SK-N-SH (cell line): ENCODE results near the gene DCAF8. TPM values are rescaled to one million over a fixed set of nuclear protein-coding genes. Genes with fewer than 3 reads are reported as not detected.
"Not testable (repeated sequence)": the region's sequence is repeated elsewhere in the genome, so short reads cannot be mapped to it uniquely, and the experiment has no call there.

Experiments
- CTCF ChIA-PET: fragments of 300-600, 350-600 bp; formaldehyde crosslinking; extraction: SDS; loops from one replicate; lab custom pipeline; 2021; lab: Yijun Ruan, JAX
- POLR2A ChIA-PET: fragments of 350-600 bp; sonication (Branson Sonifier 250); formaldehyde crosslinking; extraction: SDS; loops from one replicate; lab custom pipeline; 2020; ENCODE audit warnings: antibody characterized with exemption, inconsistent platforms; lab: Yijun Ruan, JAX
- DNase-seq: peaks from one replicate; pipeline ENCODE4 v3.0.0; 2012
- H2AFZ ChIP-seq: fragments of 200-600 bp; sonication (generic); 2 replicates; pipeline ENCODE4 v1.8.1; 2016; ENCODE audit warnings: antibody characterized with exemption, mild to moderate bottlenecking, low read depth
- H3F3A ChIP-seq: fragments of 200-600 bp; sonication (generic); replicated peaks from 2 replicates; pipeline ENCODE3; 2016; ENCODE audit warnings: antibody characterized with exemption, mild to moderate bottlenecking; ENCODE audit not compliant: insufficient read depth
- H3K27ac ChIP-seq, 2 experiments: fragments of 200-500 bp in 1 of 2; fragments of 200-600 bp in 1 of 2; sonication (Bioruptor generic) in 1 of 2; sonication (generic), shearing (Covaris generic) in 1 of 2; 2 replicates each; pipeline versions ENCODE4 v1.5.1 to v1.6.1; 2014 to 2016; ENCODE audit warnings: low read depth in 2 of 2, inconsistent platforms in 1 of 2, low read length in 1 of 2, mild to moderate bottlenecking in 1 of 2, mixed read lengths in 1 of 2
- H3K27me3 ChIP-seq: fragments of 200-600 bp; sonication (generic), shearing (Covaris generic); 2 replicates; pipeline ENCODE4 v1.6.1; 2016; ENCODE audit warnings: mixed run types; ENCODE audit not compliant: insufficient read depth
- H3K36me3 ChIP-seq, 2 experiments: fragments of 200-500 bp in 1 of 2; fragments of 200-600 bp in 1 of 2; sonication (Bioruptor generic) in 1 of 2; sonication (generic) in 1 of 2; replicated peaks in 1 of 2; 2 replicates each; pipeline versions ENCODE3 to v1.5.1; 2014 to 2016; ENCODE audit warnings: low read length in 1 of 2, mild to moderate bottlenecking in 1 of 2; ENCODE audit not compliant: insufficient read depth in 2 of 2, control insufficient read depth in 1 of 2
- H3K4me1 ChIP-seq, 2 experiments: fragments of 200-500 bp in 1 of 2; fragments of 200-600 bp in 1 of 2; sonication (Bioruptor generic) in 1 of 2; sonication (generic), shearing (Covaris generic) in 1 of 2; 2 replicates each; pipeline versions ENCODE4 v1.5.1 to v1.6.1; 2014 to 2016; ENCODE audit warnings: low read depth in 1 of 2, low read length in 1 of 2, mixed run types in 1 of 2; ENCODE audit not compliant: insufficient read depth in 2 of 2, control insufficient read depth in 1 of 2
- H3K4me2 ChIP-seq: fragments of 200-600 bp; sonication (generic), shearing (Covaris generic); 2 replicates; pipeline ENCODE4 v1.6.1; 2017; ENCODE audit warnings: mixed run types
- H3K4me3 ChIP-seq, 2 experiments: fragments of 200-500 bp in 1 of 2; fragments of 200-600 bp in 1 of 2; sonication (Bioruptor generic) in 1 of 2; sonication (generic), shearing (Covaris generic) in 1 of 2; 2 replicates each; pipeline versions ENCODE4 v1.5.1 to v1.8.1; 2014 to 2016; ENCODE audit warnings: low read depth in 2 of 2, inconsistent platforms in 1 of 2, low read length in 1 of 2, mild to moderate bottlenecking in 1 of 2, mixed read lengths in 1 of 2, moderate library complexity in 1 of 2
- H3K79me2 ChIP-seq: fragments of 200-600 bp; sonication (generic); 2 replicates; pipeline ENCODE4 v1.8.1; 2017; ENCODE audit warnings: mild to moderate bottlenecking; ENCODE audit not compliant: insufficient read depth
- H3K9ac ChIP-seq: fragments of 200-600 bp; sonication (generic); 2 replicates; pipeline ENCODE4 v1.6.1; 2017; ENCODE audit warnings: mixed run types
- H3K9me2 ChIP-seq: fragments of 200-600 bp; sonication (generic); 2 replicates; pipeline ENCODE4 v1.6.1; 2017; ENCODE audit warnings: mixed run types
- H3K9me3 ChIP-seq: fragments of 200-600 bp; sonication (generic); 2 replicates; pipeline ENCODE4 v1.6.1; 2017; ENCODE audit warnings: mixed run types, mild to moderate bottlenecking, moderate library complexity
- H4K20me1 ChIP-seq: fragments of 200-600 bp; sonication (generic); 2 replicates; pipeline ENCODE4 v1.6.1; 2017; ENCODE audit warnings: mild to moderate bottlenecking, mixed run types; ENCODE audit not compliant: insufficient read depth
- FOXJ3 ChIP-seq: sonication (generic); formaldehyde crosslinking; IDR thresholded peaks from 2 replicates; pipeline ENCODE4 v1.5.1; 2020; ENCODE audit warnings: mild to moderate bottlenecking, missing genetic modification reagents
- JUND ChIP-seq: IDR thresholded peaks from 2 replicates; pipeline ENCODE4 v1.4.0; 2012
- MEF2A ChIP-seq: IDR thresholded peaks from 2 replicates; pipeline ENCODE4 v1.4.0; 2012; ENCODE audit warnings: low read depth, borderline replicate concordance
- MXI1 ChIP-seq: IDR thresholded peaks from 2 replicates; pipeline ENCODE4 v1.6.1; 2012; ENCODE audit warnings: mild to moderate bottlenecking, low read depth, low read length, improper control_type of control experiment
- RAD21 ChIP-seq: IDR thresholded peaks from 2 replicates; pipeline ENCODE4 v1.6.1; 2012; ENCODE audit warnings: mild to moderate bottlenecking, low read length
- RFX5 ChIP-seq: IDR thresholded peaks from 2 replicates; pipeline ENCODE4 v1.6.1; 2012; ENCODE audit warnings: mild to moderate bottlenecking, improper control_type of control experiment, low read length
- SIN3A ChIP-seq: IDR thresholded peaks from 2 replicates; pipeline ENCODE4 v1.6.1; 2012; ENCODE audit warnings: low read depth, mild to moderate bottlenecking, low read length, moderate library complexity, borderline replicate concordance
- SMC3 ChIP-seq: IDR thresholded peaks from 2 replicates; pipeline ENCODE4 v1.6.1; 2012; ENCODE audit warnings: low read depth, low read length, improper control_type of control experiment
- TCF12 ChIP-seq: IDR thresholded peaks from 2 replicates; pipeline ENCODE4 v1.4.0; 2012
- WGBS: methylation state at CpG from one replicate; pipeline ENCODE4 v1.1.6; 2017; ENCODE audit warnings: low lambda C conversion rate; 5-methylcytosine and 5-hydroxymethylcytosine counted together
- polyA plus RNA-seq, 3 experiments: library from polyadenylated mRNA; depleted of rRNA; stranded (reverse); fragments of >200 nt; gene quantifications; 2 replicates each; pipeline ENCODE4 v1.2.3, GENCODE V29; 2012
- TF ChIP-seq, protein P1 (sequence below): IDR thresholded peaks from 2 replicates; pipeline ENCODE4; 2012
- TF ChIP-seq, protein P2 (sequence below): fragments of 200-600 bp; sonication (generic); IDR thresholded peaks from 2 replicates; pipeline ENCODE4 v1.6.1; 2017; ENCODE audit warnings: antibody characterized with exemption, mild to moderate bottlenecking, moderate library complexity

Gene DCAF8
- polyA plus RNA-seq, 1 of the 3 experiments (the other 2 are of a cell fraction), result 108 TPM

DNA sequence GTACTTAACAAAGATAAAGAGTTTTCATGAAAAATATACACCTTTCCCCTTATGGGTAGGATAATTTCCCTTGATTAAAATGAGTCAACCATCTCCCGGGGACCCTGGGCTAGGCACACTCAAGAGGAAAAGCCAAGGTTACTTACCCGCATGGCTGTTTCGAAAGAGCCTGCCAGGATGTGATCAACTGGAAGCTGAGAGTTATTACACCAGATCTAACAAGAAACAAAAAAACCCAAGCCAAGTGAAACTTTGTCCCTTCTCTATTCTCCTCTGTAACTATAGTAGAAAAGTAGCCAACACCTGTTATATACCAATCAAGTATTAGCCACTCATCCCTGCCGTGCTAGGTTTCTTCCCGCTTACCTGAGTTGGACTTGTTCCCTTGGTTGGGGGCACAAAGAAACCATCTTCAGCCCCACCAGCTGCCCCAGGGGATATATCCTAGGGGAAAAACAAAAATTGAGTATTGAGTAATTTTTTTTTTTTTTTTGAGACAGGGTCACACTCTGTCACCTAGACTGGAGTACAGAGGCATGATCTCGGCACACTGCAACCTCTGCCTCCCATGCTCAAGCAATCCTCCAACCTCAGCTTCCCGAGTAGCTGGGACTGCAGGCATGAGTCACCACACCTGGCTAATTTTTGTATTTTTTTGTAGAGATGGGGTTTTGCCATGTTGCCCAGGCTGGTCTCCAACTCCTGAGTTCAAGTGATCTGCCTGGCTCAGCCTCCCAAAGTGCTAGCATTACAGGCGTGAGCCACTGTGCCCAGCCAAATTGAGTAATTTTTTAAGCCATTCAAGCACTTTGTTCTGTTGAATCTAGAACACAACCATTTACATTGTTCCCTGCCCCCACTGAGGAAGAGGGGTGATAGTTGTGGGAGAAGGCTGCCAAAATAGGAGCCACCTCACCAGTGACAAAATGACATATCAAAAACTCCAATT is 30.9 kb upstream of the DCAF8 start:
- Histone ChIP-seq H3K9me2 (no peaks in the 10 kb centered on the region), H3K79me2 (0 out of 2 replicates have a peak, but pooled peaks cover 3% of the 10 kb centered on the region), H3K4me2 (no peak overlapping the region), H3K4me3 (no peak overlapping the region), H3F3A (peaks cover 63% of the 10 kb centered on the region), H3K27me3 (no peaks in the 10 kb centered on the region), H3K36me3 (peaks cover 96% of the 10 kb centered on the region in 2 experiments), H2AFZ (no peak overlapping the region), H3K9me3 (no peaks in the 10 kb centered on the region), H3K4me1 (no peaks in the 10 kb centered on the region), H3K9ac (no peak overlapping the region), H4K20me1 (peaks cover 6% of the 10 kb centered on the region; the same call in 1 of the 2 replicates), H3K27ac (no peak overlapping the region)
- POLR2A ChIA-PET, result no interaction called here
- 90% methylated on average over 8 of the region's 8 CpGs for WGBS
- TF ChIP-seq TCF12 (no peak), RFX5 (no peak), MXI1 (no peak), SIN3A (no peak), JUND (no peak), RAD21 (no peak), FOXJ3 (CRISPR knock-in tag) (no peak), MEF2A (no peak)
- TF ChIP-seq, protein P1, sequence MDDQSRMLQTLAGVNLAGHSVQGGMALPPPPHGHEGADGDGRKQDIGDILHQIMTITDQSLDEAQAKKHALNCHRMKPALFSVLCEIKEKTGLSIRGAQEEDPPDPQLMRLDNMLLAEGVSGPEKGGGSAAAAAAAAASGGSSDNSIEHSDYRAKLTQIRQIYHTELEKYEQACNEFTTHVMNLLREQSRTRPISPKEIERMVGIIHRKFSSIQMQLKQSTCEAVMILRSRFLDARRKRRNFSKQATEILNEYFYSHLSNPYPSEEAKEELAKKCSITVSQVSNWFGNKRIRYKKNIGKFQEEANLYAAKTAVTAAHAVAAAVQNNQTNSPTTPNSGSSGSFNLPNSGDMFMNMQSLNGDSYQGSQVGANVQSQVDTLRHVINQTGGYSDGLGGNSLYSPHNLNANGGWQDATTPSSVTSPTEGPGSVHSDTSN, result no peak
- DNase-seq, result no peak
- CTCF ChIA-PET, result interaction anchor here (0.6 to 7.3 kb wide), 23 partner anchors 9 to 247 kb away, joined by 3 to 102 read pairs (median 11); partner anchors contain the start of genes CASQ1, KCNJ9 and PEX19

DNA sequence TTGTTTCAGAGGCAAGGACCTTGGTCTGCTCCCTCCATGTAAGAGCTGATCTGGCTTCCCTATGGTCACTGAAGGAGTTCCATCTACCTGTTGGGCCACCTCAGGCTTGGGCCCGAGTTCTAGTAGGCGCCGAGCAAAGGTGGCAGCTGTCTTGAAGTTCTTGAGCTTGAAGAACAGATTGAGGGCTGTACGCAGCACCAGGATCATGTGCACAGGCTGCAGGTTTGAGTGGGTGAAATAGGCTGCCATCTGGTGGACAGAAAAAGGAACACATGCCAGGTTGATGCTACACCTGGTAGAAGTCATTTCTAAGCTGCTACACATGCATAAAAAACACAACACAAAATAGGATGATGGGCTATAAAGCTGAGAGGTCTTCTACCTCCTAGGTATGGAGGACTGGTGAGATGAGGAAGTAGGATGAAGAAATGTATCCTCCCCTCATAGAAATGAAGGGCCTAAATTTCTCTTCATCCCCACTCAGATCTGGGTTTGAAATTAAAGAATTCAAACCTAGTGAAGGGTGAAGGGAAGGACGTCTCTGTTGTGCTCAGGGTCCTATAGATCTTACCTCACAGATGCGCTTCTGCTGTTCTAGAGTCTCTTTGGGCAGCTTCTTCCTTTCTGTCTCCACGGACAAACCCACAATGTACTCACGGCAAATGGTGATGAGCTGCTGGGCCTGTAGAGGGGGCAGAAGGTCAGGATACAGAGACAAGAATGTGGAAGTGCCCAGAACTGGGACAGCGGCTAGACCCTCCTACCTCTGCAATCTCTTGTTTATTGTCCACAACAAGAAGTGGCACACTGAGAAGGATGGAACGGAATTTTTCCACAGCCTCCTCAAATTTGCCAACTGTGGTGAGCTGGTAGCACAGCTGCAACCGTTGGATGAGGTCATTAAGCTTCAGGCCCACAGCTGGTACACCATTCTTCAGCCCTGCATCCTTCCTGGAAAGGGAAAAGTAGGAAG is 29.2 kb upstream of the DCAF8 start:
- Histone ChIP-seq H3K9me2 (no peaks in the 10 kb centered on the region), H3K9ac (no peak overlapping the region), H3K79me2 (0 out of 2 replicates have a peak, but pooled peaks cover 3% of the 10 kb centered on the region), H3K9me3 (no peaks in the 10 kb centered on the region), H2AFZ (no peak overlapping the region), H3K27ac (no peak overlapping the region), H3K27me3 (no peaks in the 10 kb centered on the region), H3K4me3 (no peak overlapping the region), H3K4me2 (no peak overlapping the region), H4K20me1 (peaks cover 6% of the 10 kb centered on the region; the same call in 1 of the 2 replicates), H3F3A (peaks cover 74% of the 10 kb centered on the region), H3K36me3 (peaks cover 82 to 85% of the 10 kb centered on the region in 2 experiments), H3K4me1 (no peaks in the 10 kb centered on the region)
- 53% methylated on average over 11 of the region's 11 CpGs for WGBS
- ChIA-PET CTCF (interaction anchor here (0.5 to 7.3 kb wide), 78 partner anchors 8 to 1107 kb away, joined by 3 to 102 read pairs (median 5); partner anchors contain the start of genes ATP1A2, CASQ1, DCAF8 and IGSF8), POLR2A (interaction anchor here (0.5 to 1.1 kb wide), 2 partner anchors 30 to 51 kb away, joined by 3 read pairs; no protein-coding TSS in a partner anchor)
- TF ChIP-seq, protein P2, sequence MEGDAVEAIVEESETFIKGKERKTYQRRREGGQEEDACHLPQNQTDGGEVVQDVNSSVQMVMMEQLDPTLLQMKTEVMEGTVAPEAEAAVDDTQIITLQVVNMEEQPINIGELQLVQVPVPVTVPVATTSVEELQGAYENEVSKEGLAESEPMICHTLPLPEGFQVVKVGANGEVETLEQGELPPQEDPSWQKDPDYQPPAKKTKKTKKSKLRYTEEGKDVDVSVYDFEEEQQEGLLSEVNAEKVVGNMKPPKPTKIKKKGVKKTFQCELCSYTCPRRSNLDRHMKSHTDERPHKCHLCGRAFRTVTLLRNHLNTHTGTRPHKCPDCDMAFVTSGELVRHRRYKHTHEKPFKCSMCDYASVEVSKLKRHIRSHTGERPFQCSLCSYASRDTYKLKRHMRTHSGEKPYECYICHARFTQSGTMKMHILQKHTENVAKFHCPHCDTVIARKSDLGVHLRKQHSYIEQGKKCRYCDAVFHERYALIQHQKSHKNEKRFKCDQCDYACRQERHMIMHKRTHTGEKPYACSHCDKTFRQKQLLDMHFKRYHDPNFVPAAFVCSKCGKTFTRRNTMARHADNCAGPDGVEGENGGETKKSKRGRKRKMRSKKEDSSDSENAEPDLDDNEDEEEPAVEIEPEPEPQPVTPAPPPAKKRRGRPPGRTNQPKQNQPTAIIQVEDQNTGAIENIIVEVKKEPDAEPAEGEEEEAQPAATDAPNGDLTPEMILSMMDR, result peak; percentile 86
- TF ChIP-seq RAD21, result peak; percentile 61
- TF ChIP-seq MXI1, result peak; percentile 42; the same call in 1 of the 2 replicates
- TF ChIP-seq SMC3, result peak; percentile 67
- TF ChIP-seq, protein P1, result no peak
- peak; percentile 62 for DNase-seq

DNA sequence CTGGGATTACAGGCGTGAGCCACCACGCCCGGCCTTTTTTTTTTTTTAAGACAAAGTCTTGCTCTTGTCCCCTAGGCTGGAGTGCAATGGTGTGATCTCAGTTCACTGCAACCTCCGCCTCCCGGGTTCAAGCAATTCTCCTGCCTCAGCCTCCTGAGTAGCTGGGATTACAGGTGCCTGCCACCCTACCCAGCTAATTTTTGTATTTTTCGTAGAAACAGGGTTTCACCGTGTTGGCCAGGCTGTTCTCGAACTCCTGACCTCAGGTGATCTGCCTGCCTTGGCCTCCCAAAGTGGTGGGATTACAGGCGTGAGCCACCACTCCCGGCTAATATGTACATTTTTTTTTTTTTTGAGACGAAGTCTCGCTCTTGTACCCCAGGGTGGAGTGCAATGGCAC is 25.4 kb upstream of the DCAF8 start:
- H3K36me3 ChIP-seq, result peaks cover 47 to 51% of the 10 kb centered on the region in 2 experiments
- H3K27me3 ChIP-seq, H3K4me2 ChIP-seq, POLR2A ChIA-PET, H3K4me3 ChIP-seq, H4K20me1 ChIP-seq, H3K9ac ChIP-seq, H3K9me3 ChIP-seq, H3K9me2 ChIP-seq, H3K27ac ChIP-seq, DNase-seq, H2AFZ ChIP-seq: not testable (repeated sequence)
- peaks cover 24% of the 10 kb centered on the region for H3K79me2 ChIP-seq
- peaks cover 6 to 15% of the 10 kb centered on the region in 2 experiments for H3K4me1 ChIP-seq
- 94% methylated on average over 12 of the region's 12 CpGs for WGBS
- peaks cover 64% of the 10 kb centered on the region for H3F3A ChIP-seq
- CTCF ChIA-PET, result interaction anchor here (0.8 to 2.3 kb wide), 7 partner anchors 9 to 242 kb away, joined by 3 to 10 read pairs (median 5); no protein-coding TSS in a partner anchor
